GM12875 (cell line): ENCODE results near the gene EIF6.

Source experiments
- H3K4me3 ChIP-seq: one replicate; pipeline ENCODE4 v1.5.1; 2011; ENCODE audit warnings: low read depth, low read length, control low read depth
- TF ChIP-seq, protein P1 (sequence below): IDR thresholded peaks from 2 replicates; pipeline ENCODE4 v1.5.1; 2011; ENCODE audit warnings: low read depth, mild to moderate bottlenecking, control low read depth, inconsistent platforms, low read length, moderate library complexity, borderline replicate concordance; ENCODE audit not compliant: insufficient read depth

EIF6 gene

DNA sequence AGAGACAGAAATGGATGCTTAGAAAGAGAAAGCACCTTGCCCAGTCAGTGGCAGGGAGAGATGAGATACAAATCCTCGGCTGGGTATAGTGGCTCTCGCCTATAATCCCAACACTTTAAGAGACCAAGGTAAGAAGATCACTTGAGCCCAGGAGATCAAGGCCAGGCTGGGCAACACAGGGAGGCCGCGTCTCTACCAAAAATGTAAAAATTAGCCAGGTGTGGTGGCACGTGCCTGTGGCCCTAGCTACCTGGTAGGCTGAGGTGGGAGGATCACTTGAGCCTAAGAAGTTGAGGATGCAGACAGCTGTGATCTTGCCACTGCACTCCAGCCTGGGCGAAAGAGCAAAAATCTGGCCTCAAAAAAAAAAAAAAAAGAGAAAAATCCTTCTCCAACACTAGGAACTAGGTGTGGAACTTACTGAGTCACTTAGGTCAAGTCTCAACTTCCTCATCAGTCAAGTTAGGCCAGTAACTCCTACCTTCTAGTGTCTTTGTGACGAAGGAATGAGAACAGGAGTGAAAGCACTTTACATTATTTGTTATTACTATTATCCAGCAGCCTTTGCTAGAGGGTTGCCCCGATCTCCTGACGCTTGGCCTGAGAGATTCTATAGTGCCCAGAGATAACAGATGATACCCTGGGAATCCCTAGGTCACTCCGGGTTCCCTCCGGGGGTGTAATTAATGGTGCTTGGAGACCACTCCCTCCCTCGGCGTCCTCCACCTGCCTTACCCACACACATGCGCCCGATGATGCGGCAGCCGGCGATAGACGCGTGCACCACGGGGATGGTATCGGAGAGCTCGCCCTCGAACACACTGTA is 918 bp downstream of the EIF6 start:
- TF ChIP-seq, protein P1, sequence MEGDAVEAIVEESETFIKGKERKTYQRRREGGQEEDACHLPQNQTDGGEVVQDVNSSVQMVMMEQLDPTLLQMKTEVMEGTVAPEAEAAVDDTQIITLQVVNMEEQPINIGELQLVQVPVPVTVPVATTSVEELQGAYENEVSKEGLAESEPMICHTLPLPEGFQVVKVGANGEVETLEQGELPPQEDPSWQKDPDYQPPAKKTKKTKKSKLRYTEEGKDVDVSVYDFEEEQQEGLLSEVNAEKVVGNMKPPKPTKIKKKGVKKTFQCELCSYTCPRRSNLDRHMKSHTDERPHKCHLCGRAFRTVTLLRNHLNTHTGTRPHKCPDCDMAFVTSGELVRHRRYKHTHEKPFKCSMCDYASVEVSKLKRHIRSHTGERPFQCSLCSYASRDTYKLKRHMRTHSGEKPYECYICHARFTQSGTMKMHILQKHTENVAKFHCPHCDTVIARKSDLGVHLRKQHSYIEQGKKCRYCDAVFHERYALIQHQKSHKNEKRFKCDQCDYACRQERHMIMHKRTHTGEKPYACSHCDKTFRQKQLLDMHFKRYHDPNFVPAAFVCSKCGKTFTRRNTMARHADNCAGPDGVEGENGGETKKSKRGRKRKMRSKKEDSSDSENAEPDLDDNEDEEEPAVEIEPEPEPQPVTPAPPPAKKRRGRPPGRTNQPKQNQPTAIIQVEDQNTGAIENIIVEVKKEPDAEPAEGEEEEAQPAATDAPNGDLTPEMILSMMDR = no peak

DNA sequence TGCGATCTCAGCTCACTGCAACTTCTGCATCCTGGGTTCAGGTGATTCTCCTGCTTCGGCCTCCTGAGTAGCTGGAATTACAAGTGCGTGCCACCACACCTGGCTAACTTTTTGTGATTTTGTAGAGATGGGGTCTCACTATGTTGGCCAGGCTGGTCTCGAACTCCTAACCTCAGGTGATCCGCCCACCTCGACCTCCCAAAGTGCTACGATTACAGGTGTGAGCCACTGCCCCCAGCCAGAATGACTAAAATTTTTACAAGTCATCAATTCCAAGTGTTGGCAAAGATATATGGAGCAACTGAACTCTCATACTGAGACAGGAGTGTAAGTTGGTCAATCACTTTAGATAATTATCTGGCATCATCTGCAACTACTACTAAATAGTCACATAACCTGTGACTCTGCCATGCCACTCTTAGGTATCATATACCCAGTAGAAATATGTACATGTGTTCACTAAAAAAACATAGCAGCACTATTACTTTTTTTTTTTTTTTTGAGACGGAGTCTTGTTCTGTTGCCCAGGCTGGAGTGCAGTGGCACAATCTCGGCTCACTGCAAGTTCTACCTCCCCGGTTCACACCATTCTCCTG is 3.0 kb downstream of the EIF6 start:
- TF ChIP-seq, protein P1 = no peak
- no peak overlapping the region for H3K4me3 ChIP-seq

More for the DNA sequence above, 918 bp downstream of the EIF6 start:
- peak overlapping the region; percentile 68 for H3K4me3 ChIP-seq

DNA sequence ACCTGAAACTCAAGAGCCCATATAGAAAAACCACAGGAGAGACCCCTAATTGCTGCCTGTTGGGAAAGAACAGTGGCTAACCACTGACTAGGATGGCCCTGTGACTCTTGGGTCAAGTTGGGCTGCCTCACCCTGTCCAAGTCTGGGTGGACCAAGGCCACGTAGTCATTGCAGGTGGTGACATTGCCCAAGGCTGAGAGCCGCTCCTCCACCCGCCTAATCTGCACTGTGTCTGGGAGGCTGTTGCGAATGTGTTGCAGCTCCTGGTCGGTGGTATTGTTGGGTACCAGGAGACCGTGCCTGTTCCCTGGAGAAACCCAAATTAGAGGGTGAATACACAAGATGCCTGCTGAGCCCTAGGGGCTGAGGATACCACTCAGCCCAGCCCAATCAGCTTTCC is 4.0 kb downstream of the EIF6 start:
- TF ChIP-seq, protein P1 = no peak
- no peak overlapping the region for H3K4me3 ChIP-seq

GRCh38 chr20:35279533-35280174 is 4.9 kb downstream of the EIF6 start:
- TF ChIP-seq, protein P1 = no peak
- no peak overlapping the region for H3K4me3 ChIP-seq

DNA sequence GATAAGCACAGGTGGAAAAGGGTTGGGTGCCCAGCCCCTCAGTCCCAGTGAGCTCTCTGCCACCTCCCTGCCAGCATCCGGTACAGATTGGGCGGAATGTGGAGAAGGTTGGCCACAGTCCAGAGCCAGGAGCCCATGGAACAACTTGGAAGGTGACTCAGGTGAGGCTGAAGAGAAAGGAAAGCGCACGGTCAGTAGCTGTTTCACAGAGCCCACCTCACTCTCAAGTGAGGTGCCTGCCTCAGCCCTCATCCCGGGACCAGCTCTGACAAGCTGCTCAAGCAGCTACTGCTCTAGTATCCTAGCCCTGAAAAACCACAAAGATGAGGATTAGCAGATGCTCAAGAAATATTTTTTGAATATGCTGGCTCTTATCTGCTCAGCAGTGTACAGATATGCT is 5.5 kb downstream of the EIF6 start:
- no peak overlapping the region for H3K4me3 ChIP-seq
- TF ChIP-seq, protein P1 = no peak

DNA sequence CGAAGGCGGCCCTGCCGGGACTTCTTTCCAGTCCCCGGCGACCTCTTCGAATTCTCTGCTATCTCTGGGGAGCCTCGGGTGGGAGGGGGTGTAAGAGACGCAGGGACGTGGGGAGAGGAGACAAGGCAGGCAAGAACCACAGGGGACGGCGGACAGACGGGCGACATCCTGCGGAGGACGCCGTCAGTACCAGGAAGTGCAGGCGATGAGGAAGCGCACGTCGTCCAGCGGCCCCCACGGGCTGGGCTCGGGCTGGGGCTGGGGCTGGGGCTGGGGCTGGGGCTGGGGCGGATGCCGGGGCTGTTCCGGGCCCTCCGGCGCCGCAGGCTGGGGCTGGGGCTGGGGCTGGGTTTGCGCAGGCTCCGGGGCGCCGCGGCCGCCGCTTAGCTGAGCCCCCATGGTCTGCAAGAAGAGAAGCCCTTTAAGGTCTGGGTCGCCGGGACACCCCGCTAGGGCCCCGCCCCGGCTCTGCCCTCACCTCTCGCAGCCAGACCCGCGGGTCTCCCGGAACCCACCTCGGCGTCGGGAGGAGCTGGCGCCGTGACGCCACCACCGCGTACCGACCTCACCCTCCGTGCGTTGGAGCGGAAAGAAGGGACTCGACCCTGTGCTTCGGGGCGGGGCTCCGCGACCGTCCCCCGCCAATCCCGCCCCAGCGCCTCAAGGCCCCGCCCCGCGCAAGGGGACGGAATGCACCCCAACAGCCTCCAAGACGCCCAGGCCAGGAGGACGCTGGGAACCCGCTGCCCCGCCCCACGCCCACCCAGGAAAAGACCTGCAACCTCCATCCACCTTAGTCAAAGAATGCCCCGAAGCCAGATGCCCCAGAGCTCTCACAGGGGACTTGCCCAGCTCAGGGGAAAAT is 6.8 kb downstream of the EIF6 start, which contains the start of gene MMP24OS:
TSS of gene MMP24OS (minus strand) at position 592 of the 865 bp plus-strand sequence. CDS start at position 399, 193 bp downstream.
- TF ChIP-seq, protein P1 = peak; percentile 46
- H3K4me3 ChIP-seq = peak within 1 kb of the TSS; percentile 74
